HEK293 (cell line): ENCODE measurements around the gene PRSS22.
A peak's percentile ranks its signal among the peaks of the same experiment; 100 is the strongest.

Source experiments
- BCL11A ChIP-seq: fragments of 450-650 bp; formaldehyde crosslinking; IDR thresholded peaks from 2 replicates; pipeline ENCODE4 v1.5.1; 2016; ENCODE audit warnings: low read depth, missing biosample characterization, missing genetic modification characterization
- EGR2 ChIP-seq: fragments of 450-650 bp; formaldehyde crosslinking; IDR thresholded peaks from 2 replicates; pipeline ENCODE4 v1.5.1; 2016; ENCODE audit warnings: low read depth, missing biosample characterization, missing genetic modification characterization
- GLI2 ChIP-seq: fragments of 450-650 bp; formaldehyde crosslinking; IDR thresholded peaks from 2 replicates; pipeline ENCODE4; 2017; ENCODE audit warnings: missing biosample characterization, missing genetic modification characterization, low read depth, borderline replicate concordance
- KLF1 ChIP-seq: fragments of 450-650 bp; formaldehyde crosslinking; IDR thresholded peaks from 2 replicates; pipeline ENCODE4 v1.5.1; 2016; ENCODE audit warnings: missing biosample characterization, missing genetic modification characterization
- MYNN ChIP-seq: fragments of 450-650 bp; formaldehyde crosslinking; IDR thresholded peaks from 2 replicates; pipeline ENCODE4 v1.5.1; 2016; ENCODE audit warnings: missing biosample characterization, missing genetic modification characterization, borderline replicate concordance
- PRDM1 ChIP-seq: fragments of 450-650 bp; formaldehyde crosslinking; IDR thresholded peaks from 2 replicates; pipeline ENCODE4; 2016; ENCODE audit warnings: missing biosample characterization, missing genetic modification characterization
- REPIN1 ChIP-seq: fragments of 450-650 bp; formaldehyde crosslinking; IDR thresholded peaks from 2 replicates; pipeline ENCODE4 v1.5.1; 2017; ENCODE audit warnings: missing biosample characterization, missing genetic modification characterization, low read depth
- ZFP69B ChIP-seq: fragments of 450-650 bp; formaldehyde crosslinking; IDR thresholded peaks from 2 replicates; pipeline ENCODE4 v1.5.1; 2016; ENCODE audit warnings: missing biosample characterization, missing genetic modification characterization
- ZNF132 ChIP-seq: fragments of 450-650 bp; formaldehyde crosslinking; IDR thresholded peaks from 2 replicates; pipeline ENCODE4 v1.5.1; 2017; ENCODE audit warnings: missing biosample characterization, missing genetic modification characterization, borderline replicate concordance
- ZNF169 ChIP-seq: fragments of 450-650 bp; formaldehyde crosslinking; IDR thresholded peaks from 2 replicates; pipeline ENCODE4 v1.5.1; 2016; ENCODE audit warnings: missing biosample characterization, missing genetic modification characterization
- ZNF202 ChIP-seq: fragments of 450-650 bp; formaldehyde crosslinking; IDR thresholded peaks from 2 replicates; pipeline ENCODE4 v1.5.1; 2016; ENCODE audit warnings: missing biosample characterization, missing genetic modification characterization, borderline replicate concordance
- ZNF239 ChIP-seq: fragments of 450-650 bp; formaldehyde crosslinking; IDR thresholded peaks from 2 replicates; pipeline ENCODE4 v1.5.1; 2016; ENCODE audit warnings: missing biosample characterization, missing genetic modification characterization
- ZNF24 ChIP-seq: fragments of 450-650 bp; formaldehyde crosslinking; IDR thresholded peaks from 2 replicates; pipeline ENCODE4 v1.5.1; 2016; ENCODE audit warnings: missing biosample characterization, missing genetic modification characterization
- ZNF248 ChIP-seq: fragments of 450-650 bp; formaldehyde crosslinking; IDR thresholded peaks from 2 replicates; pipeline ENCODE4 v1.5.1; 2017; ENCODE audit warnings: missing biosample characterization, missing genetic modification characterization
- ZNF292 ChIP-seq: fragments of 450-650 bp; formaldehyde crosslinking; IDR thresholded peaks from 2 replicates; pipeline ENCODE4 v1.5.1; 2016; ENCODE audit warnings: low read depth, missing biosample characterization, missing genetic modification characterization, borderline replicate concordance
- ZNF335 ChIP-seq: fragments of 450-650 bp; formaldehyde crosslinking; conservative IDR thresholded peaks from 2 replicates; pipeline ENCODE4 v1.5.1; 2016; ENCODE audit warnings: missing biosample characterization, missing genetic modification characterization
- ZNF354C ChIP-seq: fragments of 450-650 bp; formaldehyde crosslinking; IDR thresholded peaks from 2 replicates; pipeline ENCODE4 v1.5.1; 2016; ENCODE audit warnings: missing biosample characterization, missing genetic modification characterization, low read depth, borderline replicate concordance
- ZNF366 ChIP-seq: fragments of 450-650 bp; formaldehyde crosslinking; conservative IDR thresholded peaks from 2 replicates; pipeline ENCODE4 v1.5.1; 2016; ENCODE audit warnings: missing biosample characterization, missing genetic modification characterization
- ZNF391 ChIP-seq: fragments of 450-650 bp; formaldehyde crosslinking; IDR thresholded peaks from 2 replicates; pipeline ENCODE4 v1.5.1; 2016; ENCODE audit warnings: low read depth, missing biosample characterization, missing genetic modification characterization, borderline replicate concordance
- ZNF501 ChIP-seq: fragments of 450-650 bp; formaldehyde crosslinking; IDR thresholded peaks from 2 replicates; pipeline ENCODE4 v1.5.1; 2016; ENCODE audit warnings: missing biosample characterization, missing genetic modification characterization
- ZNF530 ChIP-seq: fragments of 450-650 bp; formaldehyde crosslinking; IDR thresholded peaks from 2 replicates; pipeline ENCODE4 v1.5.1; 2016; ENCODE audit warnings: low read depth, missing biosample characterization, missing genetic modification characterization
- ZNF548 ChIP-seq: fragments of 450-650 bp; formaldehyde crosslinking; IDR thresholded peaks from 2 replicates; pipeline ENCODE4 v1.5.1; 2016; ENCODE audit warnings: missing biosample characterization, missing genetic modification characterization
- ZNF571 ChIP-seq: fragments of 450-650 bp; formaldehyde crosslinking; IDR thresholded peaks from 2 replicates; pipeline ENCODE4 v1.5.0; 2017; ENCODE audit warnings: missing biosample characterization, missing genetic modification characterization
- ZNF600 ChIP-seq: fragments of 450-650 bp; formaldehyde crosslinking; IDR thresholded peaks from 2 replicates; pipeline ENCODE4 v1.5.1; 2016; ENCODE audit warnings: missing biosample characterization, missing genetic modification characterization
- ZNF76 ChIP-seq: fragments of 450-650 bp; formaldehyde crosslinking; IDR thresholded peaks from 2 replicates; pipeline ENCODE4; 2016; ENCODE audit warnings: low read depth, missing biosample characterization, missing genetic modification characterization, borderline replicate concordance
- ZNF837 ChIP-seq: fragments of 450-650 bp; formaldehyde crosslinking; IDR thresholded peaks from 2 replicates; pipeline ENCODE4 v1.5.1; 2016; ENCODE audit warnings: missing biosample characterization, missing genetic modification characterization
- ZSCAN23 ChIP-seq: fragments of 450-650 bp; formaldehyde crosslinking; IDR thresholded peaks from 2 replicates; pipeline ENCODE4 v1.5.1; 2016; ENCODE audit warnings: missing biosample characterization, missing genetic modification characterization
- TF ChIP-seq, protein P1 (sequence below): fragments of 450-650 bp; formaldehyde crosslinking; IDR thresholded peaks from 2 replicates; pipeline ENCODE4 v1.5.1; 2016; ENCODE audit warnings: missing biosample characterization, missing genetic modification characterization
- TF ChIP-seq, protein P2 (sequence below): IDR thresholded peaks from 2 replicates; pipeline ENCODE4 v1.6.1; 2011; ENCODE audit warnings: mild to moderate bottlenecking, low read depth, low read length, borderline replicate concordance
- TF ChIP-seq, protein P3 (sequence below): fragments of 450-650 bp; formaldehyde crosslinking; IDR thresholded peaks from 2 replicates; pipeline ENCODE4 v1.5.1; 2016; ENCODE audit warnings: missing biosample characterization, missing genetic modification characterization
- TF ChIP-seq, protein P4 (sequence below): fragments of 450-650 bp; formaldehyde crosslinking; IDR thresholded peaks from 2 replicates; pipeline ENCODE4 v1.5.1; 2017; ENCODE audit warnings: missing biosample characterization, missing genetic modification characterization

PRSS22 gene

DNA sequence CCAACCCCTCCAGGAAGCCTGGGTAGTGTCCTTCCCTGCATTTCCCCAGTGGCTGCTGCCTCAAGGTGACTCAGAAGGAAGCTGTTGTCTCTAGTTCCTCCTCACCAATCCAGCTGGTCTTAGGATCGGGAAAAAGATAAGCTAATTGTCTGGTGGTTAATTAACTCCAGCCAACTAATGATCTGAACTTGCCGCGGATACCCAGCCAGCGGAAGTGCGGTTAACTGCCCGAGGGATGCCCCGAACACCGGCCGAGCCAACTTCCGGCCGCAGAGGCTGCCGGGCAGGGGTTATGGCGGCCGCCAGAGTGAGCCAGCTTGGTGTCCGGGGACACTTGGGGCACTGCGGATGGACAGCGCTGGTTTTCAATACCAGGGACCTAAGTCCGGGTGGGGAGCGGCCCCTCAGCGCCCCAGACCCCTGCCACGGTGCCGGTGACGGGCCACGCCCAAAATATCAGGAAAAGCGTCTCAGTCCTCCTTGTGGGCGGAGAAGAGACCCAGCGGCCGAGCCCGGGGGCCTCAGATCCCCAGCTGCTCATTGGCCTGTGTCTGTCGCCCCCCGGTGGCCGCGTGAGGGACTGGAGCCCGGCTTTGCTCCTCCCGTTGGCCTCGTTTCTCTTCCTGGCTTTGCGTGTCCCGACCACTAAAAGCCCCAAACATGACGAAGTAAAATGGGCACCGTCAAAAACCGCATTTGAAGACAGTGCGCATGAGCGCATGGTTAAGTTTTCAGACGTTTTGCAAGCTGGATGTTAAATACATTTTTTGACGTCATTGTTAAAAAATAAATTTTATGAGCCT, 10.2 kb upstream of the PRSS22 start (continued):
- TF ChIP-seq, protein P1, sequence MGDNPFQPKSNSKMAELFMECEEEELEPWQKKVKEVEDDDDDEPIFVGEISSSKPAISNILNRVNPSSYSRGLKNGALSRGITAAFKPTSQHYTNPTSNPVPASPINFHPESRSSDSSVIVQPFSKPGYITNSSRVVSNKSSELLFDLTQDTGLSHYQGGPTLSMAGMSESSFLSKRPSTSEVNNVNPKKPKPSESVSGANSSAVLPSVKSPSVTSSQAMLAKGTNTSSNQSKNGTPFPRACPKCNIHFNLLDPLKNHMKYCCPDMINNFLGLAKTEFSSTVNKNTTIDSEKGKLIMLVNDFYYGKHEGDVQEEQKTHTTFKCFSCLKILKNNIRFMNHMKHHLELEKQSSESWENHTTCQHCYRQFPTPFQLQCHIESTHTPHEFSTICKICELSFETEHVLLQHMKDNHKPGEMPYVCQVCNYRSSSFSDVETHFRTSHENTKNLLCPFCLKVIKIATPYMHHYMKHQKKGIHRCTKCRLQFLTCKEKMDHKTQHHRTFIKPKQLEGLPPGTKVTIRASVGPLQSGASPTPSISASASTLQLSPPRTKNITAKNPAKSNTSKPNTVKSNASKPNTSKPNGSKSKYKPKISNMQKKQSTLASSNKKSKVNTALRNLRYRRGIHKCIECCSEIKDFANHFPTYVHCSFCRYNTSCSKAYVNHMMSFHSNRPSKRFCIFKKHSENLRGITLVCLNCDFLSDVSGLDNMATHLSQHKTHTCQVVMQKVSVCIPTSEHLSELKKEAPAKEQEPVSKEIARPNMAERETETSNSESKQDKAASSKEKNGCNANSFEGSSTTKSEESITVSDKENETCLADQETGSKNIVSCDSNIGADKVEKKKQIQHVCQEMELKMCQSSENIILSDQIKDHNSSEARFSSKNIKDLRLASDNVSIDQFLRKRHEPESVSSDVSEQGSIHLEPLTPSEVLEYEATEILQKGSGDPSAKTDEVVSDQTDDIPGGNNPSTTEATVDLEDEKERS (tag by site-specific recombination) = no peak
- no peak for TF ChIP-seq ZNF837 (tag by site-specific recombination)
- peak; percentile 92 for TF ChIP-seq ZNF501 (tag by site-specific recombination)
- peak; percentile 66; the same call in 1 of the 2 replicates for TF ChIP-seq ZNF391 (tag by site-specific recombination)
- TF ChIP-seq, protein P2, sequence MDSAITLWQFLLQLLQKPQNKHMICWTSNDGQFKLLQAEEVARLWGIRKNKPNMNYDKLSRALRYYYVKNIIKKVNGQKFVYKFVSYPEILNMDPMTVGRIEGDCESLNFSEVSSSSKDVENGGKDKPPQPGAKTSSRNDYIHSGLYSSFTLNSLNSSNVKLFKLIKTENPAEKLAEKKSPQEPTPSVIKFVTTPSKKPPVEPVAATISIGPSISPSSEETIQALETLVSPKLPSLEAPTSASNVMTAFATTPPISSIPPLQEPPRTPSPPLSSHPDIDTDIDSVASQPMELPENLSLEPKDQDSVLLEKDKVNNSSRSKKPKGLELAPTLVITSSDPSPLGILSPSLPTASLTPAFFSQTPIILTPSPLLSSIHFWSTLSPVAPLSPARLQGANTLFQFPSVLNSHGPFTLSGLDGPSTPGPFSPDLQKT = no peak
- no peak for TF ChIP-seq PRDM1 (tag by site-specific recombination)
- no peak for TF ChIP-seq ZSCAN23 (tag by site-specific recombination)
- TF ChIP-seq KLF1 (tag by site-specific recombination) = peak; percentile 75
- peak; percentile 66; the same call in 1 of the 2 replicates for TF ChIP-seq BCL11A
- TF ChIP-seq ZNF292 = no peak
- peak; percentile 94 for TF ChIP-seq ZNF335 (tag by site-specific recombination)
- peak; percentile 55; the same call in 1 of the 2 replicates for TF ChIP-seq ZNF366 (tag by site-specific recombination)
- peak; percentile 71; the same call in 1 of the 2 replicates for TF ChIP-seq ZNF600 (tag by site-specific recombination)
- TF ChIP-seq ZNF571 (tag by site-specific recombination) = no peak
- peak; percentile 96 for TF ChIP-seq ZNF76 (tag by site-specific recombination)
- no peak for TF ChIP-seq ZNF354C
- TF ChIP-seq MYNN (tag by site-specific recombination) = no peak
- TF ChIP-seq, protein P3, sequence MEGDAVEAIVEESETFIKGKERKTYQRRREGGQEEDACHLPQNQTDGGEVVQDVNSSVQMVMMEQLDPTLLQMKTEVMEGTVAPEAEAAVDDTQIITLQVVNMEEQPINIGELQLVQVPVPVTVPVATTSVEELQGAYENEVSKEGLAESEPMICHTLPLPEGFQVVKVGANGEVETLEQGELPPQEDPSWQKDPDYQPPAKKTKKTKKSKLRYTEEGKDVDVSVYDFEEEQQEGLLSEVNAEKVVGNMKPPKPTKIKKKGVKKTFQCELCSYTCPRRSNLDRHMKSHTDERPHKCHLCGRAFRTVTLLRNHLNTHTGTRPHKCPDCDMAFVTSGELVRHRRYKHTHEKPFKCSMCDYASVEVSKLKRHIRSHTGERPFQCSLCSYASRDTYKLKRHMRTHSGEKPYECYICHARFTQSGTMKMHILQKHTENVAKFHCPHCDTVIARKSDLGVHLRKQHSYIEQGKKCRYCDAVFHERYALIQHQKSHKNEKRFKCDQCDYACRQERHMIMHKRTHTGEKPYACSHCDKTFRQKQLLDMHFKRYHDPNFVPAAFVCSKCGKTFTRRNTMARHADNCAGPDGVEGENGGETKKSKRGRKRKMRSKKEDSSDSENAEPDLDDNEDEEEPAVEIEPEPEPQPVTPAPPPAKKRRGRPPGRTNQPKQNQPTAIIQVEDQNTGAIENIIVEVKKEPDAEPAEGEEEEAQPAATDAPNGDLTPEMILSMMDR (tag by site-specific recombination) = peak; percentile 97
- no peak for TF ChIP-seq ZNF239
- TF ChIP-seq ZNF248 (tag by site-specific recombination) = no peak
- TF ChIP-seq GLI2 (tag by site-specific recombination) = 0 out of 2 replicates have a peak, but pooled peaks have one; percentile 29
- TF ChIP-seq EGR2 (tag by site-specific recombination) = peak; percentile 72; the same call in 1 of the 2 replicates
- TF ChIP-seq ZNF24 (tag by site-specific recombination) = no peak; the same call in 1 of the 2 replicates
- TF ChIP-seq ZFP69B = peak; percentile 55; the same call in 1 of the 2 replicates
- no peak for TF ChIP-seq ZNF548
- TF ChIP-seq ZNF202 (tag by site-specific recombination) = no peak
- TF ChIP-seq ZNF169 (tag by site-specific recombination) = no peak
- no peak; the same call in 1 of the 2 replicates for TF ChIP-seq REPIN1 (tag by site-specific recombination)
- TF ChIP-seq ZNF132 (tag by site-specific recombination) = no peak
- TF ChIP-seq, protein P4, sequence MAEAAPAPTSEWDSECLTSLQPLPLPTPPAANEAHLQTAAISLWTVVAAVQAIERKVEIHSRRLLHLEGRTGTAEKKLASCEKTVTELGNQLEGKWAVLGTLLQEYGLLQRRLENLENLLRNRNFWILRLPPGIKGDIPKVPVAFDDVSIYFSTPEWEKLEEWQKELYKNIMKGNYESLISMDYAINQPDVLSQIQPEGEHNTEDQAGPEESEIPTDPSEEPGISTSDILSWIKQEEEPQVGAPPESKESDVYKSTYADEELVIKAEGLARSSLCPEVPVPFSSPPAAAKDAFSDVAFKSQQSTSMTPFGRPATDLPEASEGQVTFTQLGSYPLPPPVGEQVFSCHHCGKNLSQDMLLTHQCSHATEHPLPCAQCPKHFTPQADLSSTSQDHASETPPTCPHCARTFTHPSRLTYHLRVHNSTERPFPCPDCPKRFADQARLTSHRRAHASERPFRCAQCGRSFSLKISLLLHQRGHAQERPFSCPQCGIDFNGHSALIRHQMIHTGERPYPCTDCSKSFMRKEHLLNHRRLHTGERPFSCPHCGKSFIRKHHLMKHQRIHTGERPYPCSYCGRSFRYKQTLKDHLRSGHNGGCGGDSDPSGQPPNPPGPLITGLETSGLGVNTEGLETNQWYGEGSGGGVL (tag by site-specific recombination) = 0 out of 2 replicates have a peak, but pooled peaks have one; percentile 21
- no peak for TF ChIP-seq ZNF530 (tag by site-specific recombination)
- TF ChIP-seq, all 188 proteins: peak for 69
